Gastroesophageal sphincter (tissue), 3 donors: ENCODE results near the gene PTMS.

Source experiments
- EP300 ChIP-seq: sonication (generic); formaldehyde crosslinking; IDR thresholded peaks from one replicate; pipeline ENCODE4 v1.6.1; 2017; ENCODE audit warnings: antibody characterized with exemption, mild to moderate bottlenecking
- POLR2A ChIP-seq, 2 donors: fragments of 450-650 bp; IDR thresholded peaks; one replicate each; pipeline ENCODE4 v1.6.1; 2017; ENCODE audit warnings: antibody characterized with exemption in 2 of 2, mild to moderate bottlenecking in 2 of 2, moderate library complexity in 1 of 2
- POLR2AphosphoS5 ChIP-seq: sonication (generic); formaldehyde crosslinking; IDR thresholded peaks from one replicate; pipeline ENCODE4 v1.6.1; 2017; ENCODE audit warnings: antibody characterized with exemption
- TF ChIP-seq, protein P1 (sequence below), 4 experiments: fragments of 200-600 bp in 2 of 4; fragments of 450-650 bp in 2 of 4; sonication (generic) in 1 of 4; IDR thresholded peaks; one replicate each; pipeline ENCODE4 v1.5.1; 2017 to 2019; ENCODE audit warnings: antibody characterized with exemption in 4 of 4, mild to moderate bottlenecking in 2 of 4, moderate library complexity in 2 of 4

DNA sequence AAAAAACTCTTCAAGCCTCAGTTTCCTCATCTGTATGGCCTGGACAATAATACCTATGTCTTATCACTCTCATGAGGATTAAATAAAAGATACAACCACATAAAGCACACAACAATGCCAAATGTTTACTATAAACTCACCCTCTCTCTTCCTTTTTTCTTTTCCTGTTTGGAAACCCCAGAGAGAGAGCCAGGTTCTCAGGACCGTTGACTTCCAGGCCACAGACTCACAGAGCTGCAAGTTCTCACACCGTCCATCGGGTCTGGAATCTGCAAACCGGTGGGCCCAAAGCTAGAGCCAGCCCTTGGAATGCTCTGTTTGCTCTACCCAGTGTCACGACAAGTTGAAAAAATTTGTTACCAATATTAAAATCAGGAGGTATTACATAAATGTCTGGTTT, 18.6 kb downstream of the PTMS start:
- TF ChIP-seq, protein P1, sequence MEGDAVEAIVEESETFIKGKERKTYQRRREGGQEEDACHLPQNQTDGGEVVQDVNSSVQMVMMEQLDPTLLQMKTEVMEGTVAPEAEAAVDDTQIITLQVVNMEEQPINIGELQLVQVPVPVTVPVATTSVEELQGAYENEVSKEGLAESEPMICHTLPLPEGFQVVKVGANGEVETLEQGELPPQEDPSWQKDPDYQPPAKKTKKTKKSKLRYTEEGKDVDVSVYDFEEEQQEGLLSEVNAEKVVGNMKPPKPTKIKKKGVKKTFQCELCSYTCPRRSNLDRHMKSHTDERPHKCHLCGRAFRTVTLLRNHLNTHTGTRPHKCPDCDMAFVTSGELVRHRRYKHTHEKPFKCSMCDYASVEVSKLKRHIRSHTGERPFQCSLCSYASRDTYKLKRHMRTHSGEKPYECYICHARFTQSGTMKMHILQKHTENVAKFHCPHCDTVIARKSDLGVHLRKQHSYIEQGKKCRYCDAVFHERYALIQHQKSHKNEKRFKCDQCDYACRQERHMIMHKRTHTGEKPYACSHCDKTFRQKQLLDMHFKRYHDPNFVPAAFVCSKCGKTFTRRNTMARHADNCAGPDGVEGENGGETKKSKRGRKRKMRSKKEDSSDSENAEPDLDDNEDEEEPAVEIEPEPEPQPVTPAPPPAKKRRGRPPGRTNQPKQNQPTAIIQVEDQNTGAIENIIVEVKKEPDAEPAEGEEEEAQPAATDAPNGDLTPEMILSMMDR (IDR thresholded peaks at IDR 0.05), result no peak
- TF ChIP-seq POLR2AphosphoS5 (no peak), POLR2A (IDR thresholded peaks at IDR 0.05) (no peak), EP300 (no peak)
